Astrocyte of the spinal cord (primary cell): ENCODE measurements around the gene RNF44.

Experiments used
- DNase-seq: peaks from one replicate; pipeline ENCODE4 v3.0.0; 2011; ENCODE audit warnings: low read depth, low spot score
- H3K4me3 ChIP-seq: 2 replicates; pipeline ENCODE4 v1.5.1; 2011; ENCODE audit warnings: low read depth, mild to moderate bottlenecking, low read length, moderate library complexity
- in situ Hi-C: cut with HindIII; loops from 2 replicates; pipeline ENCODE4 v1.10.0; 2017; ENCODE audit warnings: low sequenced_read_pairs
- TF ChIP-seq, protein P1 (sequence below): IDR thresholded peaks from 2 replicates; pipeline ENCODE4 v1.5.1; 2012; ENCODE audit warnings: low read depth, mild to moderate bottlenecking, low read length, inconsistent platforms

RNF44 gene

DNA sequence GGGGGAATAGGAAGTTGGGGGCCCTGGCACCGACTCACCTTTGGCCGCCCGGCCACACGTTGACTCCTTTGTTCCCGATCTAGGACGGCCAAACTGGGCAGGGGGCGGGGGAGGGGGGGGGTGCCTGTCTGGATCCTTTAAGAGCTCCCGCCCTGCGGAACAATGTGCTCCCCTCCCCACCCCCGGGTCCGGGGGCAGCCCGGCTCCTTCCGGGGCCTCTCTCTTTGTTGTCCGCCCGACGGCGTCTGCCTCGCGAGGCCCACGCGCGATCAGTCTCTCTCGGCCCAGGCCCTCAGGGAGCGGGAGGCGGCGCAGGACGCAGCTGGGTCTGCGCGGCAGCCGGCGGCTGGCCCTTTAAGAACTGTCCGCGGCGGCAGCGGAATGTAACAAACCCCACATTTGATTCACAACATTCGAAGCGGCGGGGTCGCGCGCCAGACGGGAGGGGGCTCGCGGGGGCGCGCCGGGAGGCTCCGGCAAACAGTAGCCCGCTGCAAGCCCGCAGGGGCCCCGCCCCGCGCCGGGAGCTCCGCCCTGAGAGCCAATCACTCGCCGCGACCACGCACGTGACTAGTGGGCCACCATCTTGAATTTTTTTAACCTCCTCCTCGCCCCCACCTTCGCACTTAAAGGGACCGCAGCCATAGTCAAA lies at the start of gene RNF44:
TSS of gene RNF44 (minus strand) at position 501 of the 652 bp plus-strand sequence. CDS start 4,930 bp downstream, outside the sequence.
- TF ChIP-seq, protein P1, sequence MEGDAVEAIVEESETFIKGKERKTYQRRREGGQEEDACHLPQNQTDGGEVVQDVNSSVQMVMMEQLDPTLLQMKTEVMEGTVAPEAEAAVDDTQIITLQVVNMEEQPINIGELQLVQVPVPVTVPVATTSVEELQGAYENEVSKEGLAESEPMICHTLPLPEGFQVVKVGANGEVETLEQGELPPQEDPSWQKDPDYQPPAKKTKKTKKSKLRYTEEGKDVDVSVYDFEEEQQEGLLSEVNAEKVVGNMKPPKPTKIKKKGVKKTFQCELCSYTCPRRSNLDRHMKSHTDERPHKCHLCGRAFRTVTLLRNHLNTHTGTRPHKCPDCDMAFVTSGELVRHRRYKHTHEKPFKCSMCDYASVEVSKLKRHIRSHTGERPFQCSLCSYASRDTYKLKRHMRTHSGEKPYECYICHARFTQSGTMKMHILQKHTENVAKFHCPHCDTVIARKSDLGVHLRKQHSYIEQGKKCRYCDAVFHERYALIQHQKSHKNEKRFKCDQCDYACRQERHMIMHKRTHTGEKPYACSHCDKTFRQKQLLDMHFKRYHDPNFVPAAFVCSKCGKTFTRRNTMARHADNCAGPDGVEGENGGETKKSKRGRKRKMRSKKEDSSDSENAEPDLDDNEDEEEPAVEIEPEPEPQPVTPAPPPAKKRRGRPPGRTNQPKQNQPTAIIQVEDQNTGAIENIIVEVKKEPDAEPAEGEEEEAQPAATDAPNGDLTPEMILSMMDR: no peak
- in situ Hi-C loops: no loop called here

GRCh38 chr5:176583076-176583475 lies 45.9 kb upstream of the RNF44 start:
- in situ Hi-C loops: no loop called here
- no peak overlapping the region for H3K4me3 ChIP-seq
- TF ChIP-seq, protein P1: no peak
- DNase-seq: no peak

More for the DNA sequence above, at the start of gene RNF44:
- peak within 1 kb of the TSS; percentile 74 for H3K4me3 ChIP-seq
- DNase-seq: peak; percentile 99

DNA sequence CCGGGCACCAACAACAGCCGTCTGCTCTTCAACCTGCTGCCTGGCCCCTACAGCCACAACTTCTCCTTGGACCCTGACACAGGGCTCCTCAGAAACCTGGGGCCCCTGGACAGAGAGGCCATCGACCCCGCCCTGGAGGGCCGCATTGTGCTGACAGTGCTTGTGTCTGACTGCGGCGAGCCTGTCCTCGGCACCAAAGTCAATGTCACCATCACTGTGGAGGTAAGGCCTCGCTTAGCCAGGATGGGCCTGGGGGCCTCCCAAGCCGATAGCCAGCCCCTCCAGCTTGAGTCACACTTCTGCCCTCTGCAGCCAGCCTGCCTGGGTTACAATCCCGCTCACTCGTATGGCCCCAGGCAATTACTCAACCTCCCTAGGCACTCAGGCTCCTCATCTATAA lies 44.2 kb upstream of the RNF44 start:
- in situ Hi-C loops: no loop called here
- no peak for DNase-seq
- no peak overlapping the region for H3K4me3 ChIP-seq
- TF ChIP-seq, protein P1: no peak

DNA sequence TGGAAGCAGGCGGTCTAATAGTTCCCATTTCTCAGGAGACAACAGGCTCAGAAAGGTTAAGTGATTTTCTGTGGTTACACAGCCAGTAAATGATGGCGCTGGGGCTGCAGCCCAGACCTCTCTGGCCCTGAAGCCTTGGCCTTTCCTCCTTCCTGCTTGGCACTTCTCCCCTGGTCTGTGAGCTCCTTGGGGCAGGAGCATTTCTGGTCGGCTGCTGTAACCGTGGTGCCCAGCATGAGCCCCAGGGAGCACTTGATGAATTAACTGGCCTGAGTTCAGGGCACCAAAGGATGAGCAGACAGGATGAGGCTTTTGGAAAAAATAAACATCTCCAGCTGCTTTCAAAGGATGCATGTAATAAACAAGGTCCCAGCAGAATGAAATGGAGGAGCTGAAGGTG lies 42.1 kb upstream of the RNF44 start:
- in situ Hi-C loops: no loop called here
- H3K4me3 ChIP-seq: no peak overlapping the region
- TF ChIP-seq, protein P1: no peak
- no peak for DNase-seq

DNA sequence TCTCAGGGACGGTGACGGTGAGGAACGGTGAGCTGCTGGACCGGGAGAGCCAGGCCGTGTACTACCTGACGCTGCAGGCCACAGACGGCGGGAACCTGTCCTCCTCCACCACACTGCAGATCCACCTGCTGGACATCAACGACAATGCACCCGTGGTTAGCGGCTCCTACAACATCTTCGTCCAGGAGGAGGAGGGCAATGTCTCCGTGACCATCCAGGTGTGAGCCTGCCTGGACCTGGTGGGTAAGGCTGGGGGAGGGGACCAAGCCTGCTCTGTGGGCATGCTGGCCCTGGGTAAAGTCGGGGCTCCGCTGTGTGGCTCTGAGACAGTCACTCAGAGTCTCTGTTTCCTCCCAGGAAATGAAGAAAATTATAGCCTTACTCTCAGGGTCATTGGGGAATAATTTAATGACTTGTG lies 41.2 kb upstream of the RNF44 start:
- DNase-seq: peak; percentile 26
- TF ChIP-seq, protein P1: peak; percentile 57
- in situ Hi-C loops: no loop called here
- no peak overlapping the region for H3K4me3 ChIP-seq

- TF ChIP-seq, protein P1: no peak
- DNase-seq: no peak
- in situ Hi-C loops: no loop called here
- H3K4me3 ChIP-seq: no peak overlapping the region
These were observed 40.3 kb upstream of the RNF44 start for GRCh38 chr5:176577312-176578176.
